T-helper 17 cell (primary cell): ENCODE measurements around the gene RRP36. TPM values are rescaled to one million over a fixed set of nuclear protein-coding genes. Genes with fewer than 3 reads are reported as not detected.

Experiments used
- ATAC-seq: fragments of 150-1000 bp; cut with Tn5 transposase; 2 replicates; pipeline ENCODE4 v1.10.0; 2021; ENCODE audit warnings: mild to moderate bottlenecking, moderate library complexity
- DNase-seq, 3 donors: peaks; one replicate each; pipeline versions ENCODE4 v3.0.0 to v3.0.0-alpha.2; 2020 to 2021
- H3K9me3 ChIP-seq: one replicate; pipeline ENCODE4 v1.7.0; 2013; ENCODE audit warnings: low read length, mild to moderate bottlenecking; ENCODE audit not compliant: control insufficient read depth, poor library complexity, severe bottlenecking
- H3K27ac Mint-ChIP-seq: one replicate; pipeline ENCODE4 v1.8.0; 2022; ENCODE audit warnings: mild to moderate bottlenecking, moderate library complexity, mixed read lengths
- H3K27me3 Mint-ChIP-seq: one replicate; pipeline ENCODE4 v1.8.0; 2022; ENCODE audit warnings: mixed read lengths
- H3K36me3 Mint-ChIP-seq: one replicate; pipeline ENCODE4 v1.8.0; 2022; ENCODE audit warnings: low read depth, mixed read lengths
- H3K4me1 Mint-ChIP-seq: one replicate; pipeline ENCODE4 v1.8.0; 2022; ENCODE audit warnings: mild to moderate bottlenecking, mixed read lengths
- H3K4me3 Mint-ChIP-seq: one replicate; pipeline ENCODE4 v1.8.0; 2022; ENCODE audit warnings: mild to moderate bottlenecking, moderate library complexity, mixed read lengths
- total RNA-seq, 4 donors: library from RNA in 2 of 4; stranded (reverse) in 2 of 4; gene quantifications; one replicate each; pipeline ENCODE4 v1.2.3 and lab custom pipeline; 2022 to 2026

Gene RRP36
- total RNA-seq, 2 donors from 2014 or later: 25.2 to 29.0 TPM

GRCh38 chr6:43052225-43052841 is 30.9 kb downstream of the RRP36 start:
- no peaks in the 10 kb centered on the region for H3K9me3 ChIP-seq
- H3K4me1 Mint-ChIP-seq: peaks cover 30% of the 10 kb centered on the region
- ATAC-seq (no peak), DNase-seq (no peak)
- H3K27me3 Mint-ChIP-seq: no peaks in the 10 kb centered on the region
- H3K27ac Mint-ChIP-seq: peak overlapping the region; percentile 93
- peak overlapping the region; percentile 94 for H3K4me3 Mint-ChIP-seq
- peaks cover 8% of the 10 kb centered on the region for H3K36me3 Mint-ChIP-seq

GRCh38 chr6:43052842-43053544 is 31.6 kb downstream of the RRP36 start:
- Mint-ChIP-seq H3K27ac (peak overlapping the region; percentile 93), H3K27me3 (no peaks in the 10 kb centered on the region), H3K4me1 (peaks cover 34% of the 10 kb centered on the region), H3K36me3 (peaks cover 8% of the 10 kb centered on the region), H3K4me3 (peak overlapping the region; percentile 94)
- DNase-seq (no peak), ATAC-seq (peak; percentile 18)
- H3K9me3 ChIP-seq: no peaks in the 10 kb centered on the region

GRCh38 chr6:43053545-43054205 is 32.3 kb downstream of the RRP36 start, which contains the start of gene CUL7:
CUL7 (minus strand) TSS chr6:43053851; CDS start chr6:43052788, 1,063 bp downstream.
- peak within 1 kb of the TSS; percentile 93 for H3K27ac Mint-ChIP-seq
- no peaks in the 10 kb centered on the region for H3K9me3 ChIP-seq
- peaks cover 39% of the 10 kb centered on the region for H3K4me1 Mint-ChIP-seq
- H3K4me3 Mint-ChIP-seq: peak within 1 kb of the TSS; percentile 94
- peaks cover 8% of the 10 kb centered on the region for H3K36me3 Mint-ChIP-seq
- peak; percentile 81 to 86 (median 85) for DNase-seq
- peak; percentile 99 for ATAC-seq
- no peaks in the 10 kb centered on the region for H3K27me3 Mint-ChIP-seq

GRCh38 chr6:43054206-43054943 is 33.0 kb downstream of the RRP36 start:
- Mint-ChIP-seq H3K36me3 (peaks cover 8% of the 10 kb centered on the region), H3K4me1 (peaks cover 40% of the 10 kb centered on the region), H3K27me3 (no peaks in the 10 kb centered on the region), H3K27ac (peak overlapping the region; percentile 93), H3K4me3 (peak overlapping the region; percentile 94)
- no peaks in the 10 kb centered on the region for H3K9me3 ChIP-seq
- ATAC-seq: no peak
- no peak for DNase-seq

GRCh38 chr6:43055966-43056365 is 34.5 kb downstream of the RRP36 start:
- ATAC-seq (no peak), DNase-seq (no peak)
- Mint-ChIP-seq H3K4me3 (no peak overlapping the region), H3K27me3 (no peaks in the 10 kb centered on the region), H3K36me3 (peaks cover 2% of the 10 kb centered on the region), H3K4me1 (peaks cover 40% of the 10 kb centered on the region), H3K27ac (no peak overlapping the region)
- H3K9me3 ChIP-seq: no peaks in the 10 kb centered on the region

GRCh38 chr6:43058531-43058930 is 37.1 kb downstream of the RRP36 start:
- H3K4me1 Mint-ChIP-seq: peaks cover 29% of the 10 kb centered on the region
- no peaks in the 10 kb centered on the region for H3K27me3 Mint-ChIP-seq
- DNase-seq (no peak), ATAC-seq (no peak)
- no peaks in the 10 kb centered on the region for H3K9me3 ChIP-seq
- peak overlapping the region; percentile 95 for H3K4me3 Mint-ChIP-seq
- H3K36me3 Mint-ChIP-seq: peaks cover 2% of the 10 kb centered on the region
- peak overlapping the region; percentile 95 for H3K27ac Mint-ChIP-seq

- ATAC-seq (peak; percentile 98), DNase-seq (peak; percentile 88 to 95 (median 90))
- Mint-ChIP-seq H3K36me3 (peaks cover 7% of the 10 kb centered on the region), H3K27ac (peak within 1 kb of the TSS; percentile 95), H3K4me1 (peaks cover 29% of the 10 kb centered on the region), H3K27me3 (no peaks in the 10 kb centered on the region), H3K4me3 (peak within 1 kb of the TSS; percentile 95)
- no peaks in the 10 kb centered on the region for H3K9me3 ChIP-seq
Observed at GRCh38 chr6:43059168-43060033, 38.0 kb downstream of the RRP36 start, which contains the start of the genes KLC4 and MRPL2. KLC4 (plus strand) TSS chr6:43059631; CDS start chr6:43061336, 1,705 bp downstream. MRPL2 (minus strand) TSS chr6:43059434; CDS start chr6:43059381, 53 bp downstream.

- peaks cover 12% of the 10 kb centered on the region for H3K36me3 Mint-ChIP-seq
- no peaks in the 10 kb centered on the region for H3K9me3 ChIP-seq
- no peaks in the 10 kb centered on the region for H3K27me3 Mint-ChIP-seq
- H3K4me1 Mint-ChIP-seq: peaks cover 30% of the 10 kb centered on the region
- H3K27ac Mint-ChIP-seq: peak overlapping the region; percentile 95
- ATAC-seq (no peak), DNase-seq (no peak)
- peak overlapping the region; percentile 95 for H3K4me3 Mint-ChIP-seq
Observed at GRCh38 chr6:43060034-43060754, 38.8 kb downstream of the RRP36 start.

- DNase-seq (no peak), ATAC-seq (no peak)
- Mint-ChIP-seq H3K27me3 (no peaks in the 10 kb centered on the region), H3K36me3 (peaks cover 9% of the 10 kb centered on the region), H3K4me1 (peaks cover 30% of the 10 kb centered on the region), H3K4me3 (peak overlapping the region; percentile 95), H3K27ac (peak overlapping the region; percentile 95)
- H3K9me3 ChIP-seq: no peaks in the 10 kb centered on the region
Observed at GRCh38 chr6:43060755-43061633, 39.6 kb downstream of the RRP36 start.

- no peak for ATAC-seq
- peak overlapping the region; percentile 43 for H3K4me3 Mint-ChIP-seq
- H3K4me1 Mint-ChIP-seq: peaks cover 30% of the 10 kb centered on the region
- H3K27ac Mint-ChIP-seq: peak overlapping the region; percentile 95
- H3K27me3 Mint-ChIP-seq: no peaks in the 10 kb centered on the region
- peaks cover 14% of the 10 kb centered on the region for H3K36me3 Mint-ChIP-seq
- H3K9me3 ChIP-seq: no peaks in the 10 kb centered on the region
- DNase-seq: no peak
Observed at GRCh38 chr6:43061861-43062260, 40.4 kb downstream of the RRP36 start.

GRCh38 chr6:43062818-43063217 is 41.4 kb downstream of the RRP36 start:
- peaks cover 27% of the 10 kb centered on the region for H3K4me1 Mint-ChIP-seq
- H3K36me3 Mint-ChIP-seq: peaks cover 14% of the 10 kb centered on the region
- H3K27me3 Mint-ChIP-seq: no peaks in the 10 kb centered on the region
- DNase-seq (no peak), ATAC-seq (no peak)
- H3K4me3 Mint-ChIP-seq: no peak overlapping the region
- H3K27ac Mint-ChIP-seq: no peak overlapping the region
- H3K9me3 ChIP-seq: no peaks in the 10 kb centered on the region
